Measurements from ENCODE around the gene TAS2R38.

- TF ChIP-seq CTCF (IDR thresholded peaks at IDR 0.05), result no peak
- TF ChIP-seq POLR2A (IDR thresholded peaks at IDR 0.05), result no peak
Observed at GRCh38 chr7:141986923-141987322, 13.3 kb upstream of the TAS2R38 start.
